COR-L47 (cell line): ENCODE data around the gene ARID5A.
"Not testable (repeated sequence)": the region's sequence is repeated elsewhere in the genome, so short reads cannot be mapped to it uniquely, and the experiment has no call there.

Experiments used
- DNase-seq: peaks from one replicate; lab custom pipeline; 2025; lab: John Stamatoyannopoulos, UW

Gene ARID5A

GRCh38 chr2:96536445-96537065, at the start of gene ARID5A:
ARID5A (plus strand) TSS chr2:96536752; CDS start chr2:96536827, 75 bp downstream.
- peak; percentile 74 for DNase-seq

DNA sequence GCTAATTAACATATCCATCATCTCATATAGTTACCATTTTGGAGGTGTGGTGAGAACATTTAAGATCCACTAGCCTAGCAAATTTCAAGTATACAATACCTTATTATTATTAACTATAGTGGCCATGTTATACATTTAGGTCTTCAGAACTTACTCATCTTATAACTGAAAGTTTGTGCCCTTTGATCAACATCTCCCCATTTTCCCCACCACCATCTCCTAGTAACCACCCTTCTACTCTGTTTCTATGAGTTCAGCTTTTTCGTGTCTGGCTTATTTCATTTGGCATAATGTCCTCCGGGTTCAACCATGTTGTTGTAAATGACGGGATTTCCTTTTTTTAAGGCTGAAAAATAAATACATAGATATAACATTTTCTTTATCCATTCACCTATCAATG, 47.3 kb upstream of the ARID5A start:
- no peak for DNase-seq

- DNase-seq: no peak
Measured at GRCh38 chr2:96489663-96490062, 46.9 kb upstream of the ARID5A start.

DNA sequence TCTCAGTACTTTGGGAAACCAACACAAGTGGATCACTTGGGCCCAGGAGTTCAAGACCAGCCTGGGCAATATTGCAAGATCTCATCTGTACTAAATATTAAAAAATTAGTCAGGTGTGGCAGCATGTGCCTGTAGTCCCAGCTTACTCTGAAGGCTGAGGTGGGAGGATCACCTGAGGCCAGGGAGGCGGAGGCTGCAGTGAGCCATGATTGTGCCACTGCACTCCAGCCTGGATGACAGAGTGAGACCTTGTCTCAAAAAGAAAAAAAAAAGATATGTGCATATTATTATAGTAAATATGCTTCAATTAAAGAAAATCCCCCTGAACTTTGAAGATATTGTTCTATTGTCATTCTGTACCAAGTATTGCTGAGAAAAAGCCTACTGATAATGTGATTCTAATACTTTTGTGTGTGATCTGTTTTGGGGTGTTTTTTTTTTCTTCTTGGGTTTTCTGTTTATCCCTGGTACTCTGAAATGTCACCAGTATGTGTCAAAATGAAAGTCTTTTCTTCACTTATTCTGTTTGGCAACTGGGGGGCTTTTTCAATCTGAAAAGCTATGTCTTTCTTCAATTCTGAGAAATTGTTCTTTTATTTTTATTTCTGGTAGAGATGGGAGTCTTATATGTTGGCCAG, 44.6 kb upstream of the ARID5A start:
- no peak for DNase-seq

- DNase-seq: no peak
Measured at GRCh38 chr2:96493072-96493471, 43.5 kb upstream of the ARID5A start.

- DNase-seq: no peak
Measured at GRCh38 chr2:96494188-96494587, 42.4 kb upstream of the ARID5A start.

- peak; percentile 65 for DNase-seq
Measured at GRCh38 chr2:96495982-96496629, 40.4 kb upstream of the ARID5A start.

GRCh38 chr2:96498021-96498431, 38.5 kb upstream of the ARID5A start:
- DNase-seq: no peak

- not testable (repeated sequence) for DNase-seq
Measured at GRCh38 chr2:96498611-96499010, 37.9 kb upstream of the ARID5A start.

DNA sequence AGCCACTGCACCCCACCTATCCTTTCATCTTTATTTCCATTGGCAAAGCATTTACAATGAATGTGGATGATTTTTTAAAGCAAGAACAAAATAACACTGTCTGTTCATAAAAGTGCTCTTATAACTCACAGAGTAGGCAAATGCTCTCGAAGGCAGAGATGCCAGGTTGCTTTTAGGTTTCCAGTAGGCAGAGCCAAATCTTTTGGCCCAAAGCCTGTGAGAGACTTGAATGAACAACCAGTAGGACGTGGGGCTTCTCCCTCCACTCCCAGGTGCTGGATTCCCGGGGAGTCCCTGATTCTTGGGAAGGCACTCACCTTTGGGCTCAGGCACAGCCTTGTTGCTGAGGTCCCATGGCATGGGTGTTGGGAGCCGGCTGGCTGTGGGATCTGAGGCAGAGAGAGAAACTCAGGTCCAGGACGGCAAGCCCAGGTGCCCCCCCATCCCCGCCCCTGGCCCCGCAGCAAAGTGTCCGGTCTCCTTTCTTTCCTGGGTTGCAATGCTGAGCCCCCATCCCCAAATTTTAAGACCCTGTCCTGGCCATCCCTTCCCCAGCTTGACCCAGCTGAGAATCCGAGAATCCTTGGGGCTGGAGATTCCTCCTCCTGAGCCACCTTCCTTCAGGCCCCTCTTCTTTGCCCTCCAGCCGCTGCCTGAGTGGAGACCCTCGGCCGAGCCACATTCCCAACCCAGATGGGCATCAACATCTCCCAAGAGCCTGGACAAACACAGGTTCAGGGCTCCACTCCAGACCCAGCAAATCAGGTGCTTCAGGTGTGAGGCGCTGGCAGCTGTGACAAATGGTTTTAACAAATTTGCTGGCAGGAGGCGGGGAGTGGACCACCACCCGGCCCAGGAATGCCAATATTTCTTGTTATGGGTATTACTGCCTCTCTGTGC, 37.2 kb upstream of the ARID5A start:
- DNase-seq: no peak

DNA sequence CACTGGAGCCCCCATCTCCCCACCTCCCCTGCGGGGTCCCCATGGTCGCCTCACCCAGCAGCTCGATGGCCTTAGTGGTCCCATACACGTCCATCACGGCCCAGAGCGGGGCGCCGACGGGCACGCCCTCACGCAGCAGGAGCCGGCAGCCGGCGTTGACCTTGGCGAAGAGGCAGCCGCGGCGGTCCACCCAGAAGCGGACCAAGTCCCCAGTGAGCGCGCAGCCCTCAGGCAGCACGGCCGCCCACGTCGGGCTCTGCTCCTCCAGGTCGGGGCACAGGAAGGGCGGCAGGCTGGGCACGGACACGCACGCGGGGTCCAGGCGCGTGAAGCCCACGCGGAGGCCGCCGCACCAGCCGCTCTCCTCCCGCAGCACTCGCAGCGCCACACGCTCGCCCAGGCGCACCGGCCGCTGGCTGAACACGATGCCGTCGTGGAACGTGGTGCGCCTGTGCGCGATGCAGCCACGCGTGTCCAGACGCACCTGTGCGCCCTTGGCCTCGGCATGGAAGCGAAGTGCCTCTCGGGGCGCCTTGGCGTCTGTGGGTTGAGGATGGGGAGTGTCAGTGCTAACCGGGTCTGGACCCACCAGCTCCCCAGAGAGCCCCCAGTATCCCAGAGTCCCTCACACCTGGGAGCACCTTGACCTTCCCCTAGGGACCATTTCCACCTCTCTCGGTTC, 36.0 kb upstream of the ARID5A start:
- DNase-seq: no peak

DNA sequence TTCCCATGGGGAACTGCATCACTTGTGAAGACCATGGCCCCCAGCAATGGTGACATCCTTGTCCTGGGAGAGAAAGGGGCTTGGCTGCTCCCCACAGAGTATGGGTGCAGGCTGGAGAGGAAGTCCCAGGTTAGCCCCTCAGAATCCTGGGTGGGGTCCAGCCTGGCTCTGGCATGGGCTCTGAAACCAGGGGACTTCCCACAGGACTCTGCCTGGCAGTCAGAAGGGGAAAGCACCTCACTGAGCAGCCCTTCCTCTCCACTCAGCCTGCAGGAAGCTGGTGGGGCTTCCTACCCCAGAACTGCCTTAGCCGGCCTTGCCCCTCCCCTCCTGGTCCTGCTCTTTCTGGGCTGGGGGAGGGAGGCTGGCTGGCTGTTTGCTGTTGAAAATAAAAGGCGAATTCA, 35.1 kb upstream of the ARID5A start:
- DNase-seq: no peak

GRCh38 chr2:96501886-96502810, 34.4 kb upstream of the ARID5A start:
- DNase-seq: no peak

GRCh38 chr2:96502891-96503636, 33.5 kb upstream of the ARID5A start:
- no peak for DNase-seq

GRCh38 chr2:96503637-96504243, 32.8 kb upstream of the ARID5A start:
- no peak for DNase-seq

GRCh38 chr2:96505231-96505889, 31.2 kb upstream of the ARID5A start, which contains the start of gene NEURL3:
NEURL3 (minus strand) TSS chr2:96505357; CDS start chr2:96505286, 71 bp downstream.
- DNase-seq: no peak

DNA sequence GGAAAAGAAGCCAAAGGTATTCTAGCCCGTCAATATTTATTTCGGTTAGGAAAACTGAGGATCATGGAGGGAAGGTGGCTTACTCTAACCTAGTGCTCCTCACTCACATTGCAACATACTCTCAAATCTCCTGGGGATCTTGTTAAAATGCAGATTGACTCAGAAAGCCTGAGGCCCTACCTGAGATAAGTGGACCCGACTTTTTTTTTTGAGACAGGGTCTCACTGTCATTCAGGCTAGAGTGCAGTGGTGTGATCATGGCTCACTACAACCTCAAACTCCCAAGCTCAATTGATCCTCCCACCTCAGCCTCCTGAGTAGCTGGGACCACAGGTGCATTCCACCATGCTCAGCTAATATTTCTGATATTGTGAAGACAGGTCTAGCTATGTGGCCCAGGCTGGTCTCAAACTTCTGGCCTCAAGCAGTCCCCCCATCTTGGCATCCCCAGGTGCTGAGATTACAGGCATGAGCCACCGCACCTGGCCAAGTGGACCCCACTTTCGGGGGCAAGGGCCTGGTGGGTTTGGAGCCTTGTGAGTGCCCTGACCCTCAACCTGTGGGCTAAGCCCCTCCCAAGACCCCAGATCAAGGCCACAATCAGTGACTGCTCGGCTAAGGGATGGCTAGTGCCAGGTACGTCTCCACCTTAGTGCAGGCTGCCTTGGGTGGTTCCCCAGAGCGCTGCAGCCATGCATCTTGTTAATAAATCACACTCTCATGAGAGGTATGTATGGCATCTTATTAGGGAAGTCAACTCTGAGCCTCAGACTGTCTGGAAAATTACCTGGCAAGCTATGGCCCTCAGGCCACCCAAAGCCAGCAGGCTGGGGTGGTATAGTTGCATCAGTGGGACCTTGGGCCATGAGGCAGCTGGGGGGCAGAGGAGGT, 30.3 kb upstream of the ARID5A start:
- DNase-seq: no peak

DNA sequence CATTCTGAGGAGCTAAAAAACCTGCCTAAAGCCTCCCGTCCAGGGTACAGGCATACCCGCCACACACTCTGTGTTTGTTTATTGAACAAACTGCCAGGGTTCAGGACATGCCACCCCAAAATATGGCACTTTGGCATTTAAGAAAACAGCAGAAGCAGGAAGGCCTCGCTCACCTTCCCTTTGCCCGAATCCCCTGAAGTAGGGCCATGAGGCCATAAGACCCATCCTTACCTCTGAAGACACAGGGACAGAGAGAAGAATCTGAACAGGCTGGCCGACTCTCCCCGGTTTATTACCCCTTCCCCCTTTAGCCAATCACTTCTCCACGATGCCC, 29.7 kb upstream of the ARID5A start:
- DNase-seq: no peak
